ENCODE results near the gene OR2T5. TPM values are rescaled to one million over a fixed set of nuclear protein-coding genes. Genes with fewer than 3 reads are reported as not detected.
"Not testable (repeated sequence)": the region's sequence is repeated elsewhere in the genome, so short reads cannot be mapped to it uniquely, and the experiment has no call there.

The OR2T5 gene
- total RNA-seq = not detected

DNA sequence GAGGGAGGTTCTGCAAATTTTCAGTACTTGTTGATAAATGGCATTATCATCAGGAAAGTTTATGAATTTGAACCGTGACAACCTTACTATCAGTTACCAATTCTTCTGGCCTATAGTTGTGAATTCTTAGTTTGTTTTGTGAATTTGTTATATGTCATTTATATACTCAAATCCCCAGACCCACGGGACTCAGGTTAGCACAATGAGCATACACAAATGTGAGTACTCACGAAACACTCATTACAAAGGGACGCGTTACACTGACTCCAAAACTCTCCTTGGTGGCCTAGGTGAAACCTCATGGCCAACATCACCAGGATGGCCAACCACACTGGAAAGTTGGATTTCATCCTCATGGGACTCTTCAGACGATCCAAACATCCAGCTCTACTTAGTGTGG is at the start of gene OR2T5:
Gene OR2T5 (plus strand): TSS at position 301 of the 400 bp plus-strand sequence. CDS start 0 bp downstream, at position 301.
- not testable (repeated sequence) for DNase-seq (ENCODE audit: low spot score)

GRCh38 chr1:248438668-248439067 is 49.7 kb upstream of the OR2T5 start:
- DNase-seq (ENCODE audit: low spot score) = not testable (repeated sequence)

GRCh38 chr1:248439283-248439682 is 49.1 kb upstream of the OR2T5 start:
- not testable (repeated sequence) for DNase-seq (ENCODE audit: low spot score)

GRCh38 chr1:248442500-248443277 is 45.7 kb upstream of the OR2T5 start:
- DNase-seq (ENCODE audit: low spot score) = not testable (repeated sequence)

GRCh38 chr1:248444603-248445002 is 43.8 kb upstream of the OR2T5 start:
- DNase-seq (ENCODE audit: low spot score) = not testable (repeated sequence)

DNA sequence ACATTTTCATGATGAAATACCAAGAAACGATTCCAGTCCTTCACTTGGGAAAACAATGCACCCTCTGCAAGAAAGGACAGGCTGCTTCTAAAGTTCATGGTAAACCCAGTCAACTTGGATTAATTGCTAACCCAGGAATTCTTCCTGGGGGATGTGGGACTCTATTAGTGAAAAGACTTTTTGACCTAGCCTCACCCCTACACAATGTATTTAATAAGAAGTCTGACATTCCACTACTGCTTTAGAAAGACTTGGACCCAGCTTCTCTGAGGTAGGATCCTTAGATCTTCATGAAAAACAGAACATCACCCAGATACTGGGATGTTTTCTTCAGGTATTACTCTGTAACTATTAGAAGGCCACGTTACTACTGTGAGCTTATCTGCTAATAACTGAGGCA is 43.0 kb upstream of the OR2T5 start, which contains the start of gene OR2T2:
Gene OR2T2 (plus strand): TSS at position 239 of the 400 bp plus-strand sequence. CDS start 7,161 bp downstream, outside the sequence.
- DNase-seq (ENCODE audit: low spot score) = not testable (repeated sequence)

DNA sequence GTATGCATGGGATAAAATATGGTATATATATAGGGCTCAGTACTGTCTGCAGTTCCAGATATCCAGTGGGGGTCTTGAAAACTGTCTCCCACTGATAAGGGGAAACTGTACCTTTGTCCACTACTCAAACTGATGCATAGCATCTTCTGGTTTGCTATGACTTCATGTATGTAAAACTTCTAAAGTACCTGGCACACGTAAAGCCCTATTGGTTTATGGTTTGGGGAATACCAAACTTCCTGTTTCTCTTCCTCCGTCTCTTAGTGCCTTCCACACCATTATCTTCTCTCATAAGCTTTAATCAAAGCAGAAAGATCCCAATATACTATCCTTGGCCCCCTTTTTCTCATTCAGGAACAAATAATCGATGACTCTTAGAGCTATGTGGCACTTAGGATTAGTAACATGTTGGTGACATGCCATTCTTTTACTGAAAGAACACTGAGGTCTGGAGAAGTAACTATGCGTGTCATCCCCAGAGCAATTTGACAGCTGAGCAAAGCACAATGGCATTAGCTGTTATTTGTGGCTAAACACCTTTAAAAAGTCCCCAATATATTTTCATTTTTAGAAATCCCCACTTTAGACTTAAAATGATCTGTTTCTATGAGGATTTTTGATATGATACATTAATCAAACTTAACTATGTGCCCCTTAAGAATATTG is 39.8 kb upstream of the OR2T5 start:
- not testable (repeated sequence) for DNase-seq (ENCODE audit: low spot score)

- DNase-seq (ENCODE audit: low spot score) = not testable (repeated sequence)
Observed at GRCh38 chr1:248449821-248450465, 38.4 kb upstream of the OR2T5 start.

DNA sequence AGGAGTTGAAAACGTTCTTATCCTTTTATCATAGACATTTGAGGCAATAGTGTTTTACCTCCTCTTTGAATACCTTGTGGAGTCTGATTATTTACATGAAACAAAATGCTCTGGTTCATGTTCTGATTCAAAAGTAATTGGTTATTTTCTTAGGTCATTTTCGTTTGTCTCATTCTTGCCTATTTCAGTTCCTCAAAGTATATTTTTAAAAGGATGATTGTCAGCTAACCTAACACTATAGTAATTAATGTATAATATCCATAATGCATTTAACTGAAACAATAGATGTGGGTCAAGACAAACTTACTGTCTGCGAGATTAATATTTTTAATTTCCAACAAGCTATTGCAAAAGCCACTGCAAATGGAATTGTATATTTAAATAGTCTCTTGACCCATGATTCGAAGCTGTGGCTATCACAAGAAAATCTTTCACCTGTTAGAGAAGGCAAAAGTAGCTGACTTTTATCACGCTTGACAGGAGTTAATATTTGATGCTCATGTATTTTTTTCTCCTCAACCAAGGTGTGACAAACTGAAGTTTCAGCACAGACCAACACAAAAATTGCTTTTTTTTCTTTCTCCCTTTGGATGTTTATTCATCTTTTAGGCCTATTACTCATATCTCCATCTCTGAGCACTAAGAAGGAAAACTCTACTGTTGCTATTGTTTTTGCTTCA is 37.8 kb upstream of the OR2T5 start:
- DNase-seq (ENCODE audit: low spot score) = not testable (repeated sequence)

DNA sequence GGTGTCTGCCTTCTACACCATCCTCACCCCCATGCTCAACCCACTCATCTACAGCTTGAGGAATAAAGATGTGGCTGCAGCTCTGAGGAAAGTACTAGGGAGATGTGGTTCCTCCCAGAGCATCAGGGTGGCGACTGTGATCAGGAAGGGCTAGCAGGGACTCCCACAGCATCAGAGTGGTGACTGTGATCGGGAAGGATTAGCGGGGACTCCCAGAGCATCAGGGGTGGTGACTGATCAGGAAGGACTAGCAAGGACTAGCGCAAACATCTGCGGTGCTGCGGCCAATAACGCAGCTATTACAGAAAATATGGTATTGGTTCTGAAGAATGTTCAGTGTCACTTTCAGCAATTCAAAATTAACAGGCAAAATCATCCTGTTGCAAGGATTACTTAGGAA is 34.8 kb upstream of the OR2T5 start:
- DNase-seq (ENCODE audit: low spot score) = not testable (repeated sequence)

GRCh38 chr1:248455045-248455444 is 33.3 kb upstream of the OR2T5 start:
- DNase-seq (ENCODE audit: low spot score) = not testable (repeated sequence)

DNA sequence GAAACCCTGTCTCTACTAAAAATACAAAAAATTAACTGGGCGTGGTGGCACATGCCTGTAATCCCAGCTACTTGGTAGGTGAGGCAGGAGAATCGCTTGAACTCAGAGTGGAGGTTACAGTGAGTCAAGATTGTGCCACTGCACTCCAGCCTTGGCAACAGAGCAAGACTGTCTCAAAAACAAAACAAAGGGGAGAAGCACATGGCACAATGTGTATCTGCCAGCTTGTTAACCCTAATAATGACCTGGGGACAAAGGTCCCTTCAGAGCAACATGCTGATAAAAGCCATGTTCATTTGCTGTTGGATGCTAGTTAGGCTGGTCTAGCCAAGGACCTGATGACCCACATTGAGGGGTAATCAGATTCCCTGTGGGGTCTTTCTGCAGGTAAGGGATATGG is 31.8 kb upstream of the OR2T5 start:
- not testable (repeated sequence) for DNase-seq (ENCODE audit: low spot score)

- DNase-seq (ENCODE audit: low spot score) = not testable (repeated sequence)
Observed at GRCh38 chr1:248459117-248459516, 29.3 kb upstream of the OR2T5 start.

DNA sequence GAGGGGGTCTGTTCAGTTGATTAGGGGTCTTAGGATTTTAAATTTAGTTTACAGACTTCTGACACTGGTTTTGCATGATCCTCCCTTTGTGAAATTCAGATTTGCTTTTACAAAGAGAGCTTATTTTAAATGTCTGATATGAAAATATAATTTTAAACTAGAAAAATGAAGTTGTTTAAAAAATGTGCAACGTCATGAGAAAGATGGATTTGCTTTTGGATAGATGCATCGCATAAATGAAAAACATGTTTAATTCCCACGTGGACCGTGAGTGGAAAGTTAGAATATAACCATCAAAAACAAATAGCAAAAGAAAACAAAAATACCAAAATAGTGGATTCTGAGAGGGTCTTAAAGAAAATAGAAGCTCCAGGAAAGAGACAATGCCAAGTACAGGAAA is 17.2 kb upstream of the OR2T5 start:
- no peak for DNase-seq (ENCODE audit: low spot score)

GRCh38 chr1:248472111-248472510 is 16.3 kb upstream of the OR2T5 start:
- DNase-seq (ENCODE audit: low spot score) = not testable (repeated sequence)

DNA sequence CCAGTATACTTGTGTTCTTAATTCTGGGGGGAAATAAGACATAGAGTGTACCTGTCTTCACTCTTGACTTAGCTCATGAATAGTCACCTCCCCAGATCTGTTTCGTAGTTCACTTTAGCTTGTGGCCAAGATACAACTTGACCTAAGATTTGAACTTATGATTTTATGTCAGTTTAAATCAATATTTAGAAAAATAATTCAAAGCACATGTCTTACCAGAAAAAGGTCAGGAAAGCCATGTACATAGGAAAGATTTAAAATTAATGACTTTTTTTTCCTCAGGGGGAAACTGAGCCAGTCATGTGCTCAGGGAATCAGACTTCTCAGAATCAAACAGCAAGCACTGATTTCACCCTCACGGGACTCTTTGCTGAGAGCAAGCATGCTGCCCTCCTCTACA is 15.3 kb upstream of the OR2T5 start, which contains the start of gene OR2T3:
Gene OR2T3 (plus strand): TSS at position 301 of the 400 bp plus-strand sequence. CDS start 0 bp downstream, at position 301.
- not testable (repeated sequence) for DNase-seq (ENCODE audit: low spot score)

DNA sequence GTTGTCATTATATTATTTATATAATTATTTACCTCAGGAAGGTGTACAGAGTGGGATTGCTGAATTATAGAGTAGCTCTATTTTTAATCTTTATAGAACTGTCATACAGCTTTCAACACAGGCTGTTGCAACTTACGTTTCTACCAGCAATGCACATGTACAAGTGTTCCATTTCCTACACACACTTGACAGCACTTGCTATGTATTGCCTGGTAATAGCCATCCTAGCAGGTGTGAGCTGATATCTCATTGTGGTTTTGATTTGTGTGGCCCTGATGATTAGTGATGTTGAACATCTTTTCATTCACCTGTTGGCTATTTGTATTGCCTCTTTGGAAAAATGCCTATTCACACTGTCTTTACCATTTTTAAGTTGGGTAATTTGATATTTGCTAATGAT is 12.7 kb upstream of the OR2T5 start:
- DNase-seq (ENCODE audit: low spot score) = not testable (repeated sequence)

GRCh38 chr1:248481686-248482579 is 6.5 kb upstream of the OR2T5 start:
- DNase-seq (ENCODE audit: low spot score) = not testable (repeated sequence)

DNA sequence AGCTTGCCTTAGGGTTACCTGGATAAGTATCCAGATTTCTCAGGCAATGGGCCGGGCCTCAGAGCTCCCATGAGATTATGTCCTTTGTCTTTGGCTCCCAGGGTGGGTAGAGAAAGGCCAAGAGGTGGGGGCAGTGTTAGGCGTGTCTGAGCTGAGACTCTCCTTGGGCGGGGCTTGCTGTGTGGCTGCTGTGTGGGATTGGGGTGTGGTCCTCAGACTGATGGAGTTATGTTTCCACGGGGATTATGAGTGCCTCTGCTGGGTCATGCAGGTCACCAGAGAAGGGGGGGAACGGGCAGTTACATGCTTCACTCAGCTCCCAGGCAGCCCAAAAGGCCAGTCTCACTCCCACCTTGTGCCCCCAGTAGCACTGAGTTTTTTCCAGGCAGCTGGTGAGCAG is 8.3 kb downstream of the OR2T5 start:
- DNase-seq (ENCODE audit: low spot score) = not testable (repeated sequence)

DNA sequence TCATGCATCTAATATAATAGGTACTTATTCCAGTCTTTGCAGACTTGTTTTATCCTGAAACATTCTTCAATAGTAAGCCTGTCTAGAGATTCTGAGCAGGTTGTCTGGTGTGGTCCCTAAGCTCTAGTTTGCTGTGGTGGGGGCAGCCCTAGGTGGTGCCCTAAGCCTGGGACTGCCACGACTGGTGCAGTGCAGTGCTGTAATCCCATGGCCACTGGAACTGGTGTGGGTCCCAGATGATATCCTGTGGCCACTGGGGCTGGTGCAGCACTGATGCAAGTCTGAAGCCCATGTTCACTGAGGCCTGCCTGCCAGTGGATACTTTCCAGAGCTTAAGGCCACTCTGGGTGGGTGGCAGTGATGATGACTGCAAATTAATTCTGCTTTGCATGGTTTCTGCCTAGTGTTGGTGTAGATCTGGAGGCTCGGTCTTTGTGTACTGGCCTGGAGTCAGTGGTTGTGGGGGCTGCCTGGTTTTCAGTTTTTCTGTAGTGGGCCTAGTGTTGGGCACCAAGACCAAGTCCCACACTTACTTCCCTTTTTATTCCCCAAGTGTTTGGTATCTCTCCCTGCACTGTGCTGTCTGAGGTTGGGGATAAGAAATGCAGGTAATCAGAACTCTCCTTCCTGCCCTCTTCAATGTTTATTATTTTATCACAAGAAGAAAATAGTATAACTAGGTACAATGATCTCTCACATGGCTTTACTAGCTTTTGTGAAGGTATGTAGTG is 12.1 kb downstream of the OR2T5 start:
- not testable (repeated sequence) for DNase-seq (ENCODE audit: low spot score)
